H1 (cell line): ENCODE data around the gene TECTB.

Experiments used
- POLR2AphosphoS5 ChIP-seq: IDR thresholded peaks from 2 replicates; pipeline ENCODE4 v1.6.1; 2011; ENCODE audit warnings: low read depth, low read length
- RAD21 ChIP-seq, 2 experiments: IDR thresholded peaks in 1 of 2; conservative IDR thresholded peaks in 1 of 2; 2 replicates each; pipeline ENCODE4 v1.6.1; 2011; ENCODE audit warnings: low read depth in 2 of 2, low read length in 2 of 2, improper control_type of control experiment in 1 of 2, inconsistent platforms in 1 of 2, mild to moderate bottlenecking in 1 of 2, moderate library complexity in 1 of 2
- SUZ12 ChIP-seq: fragments of 200-600 bp; sonication (generic); IDR thresholded peaks from 2 replicates; pipeline ENCODE4 v1.6.1; 2012; ENCODE audit warnings: mild to moderate bottlenecking, inconsistent platforms, low read length, moderate library complexity, mixed read lengths
- TAF1 ChIP-seq: IDR thresholded peaks from 2 replicates; pipeline ENCODE4 v1.6.1; 2011; ENCODE audit warnings: mild to moderate bottlenecking, low read depth, low read length
- TCF12 ChIP-seq: IDR thresholded peaks from 2 replicates; pipeline ENCODE4 v1.6.1; 2011; ENCODE audit warnings: low read depth, mild to moderate bottlenecking, low read length
- TF ChIP-seq, protein P1 (sequence below): IDR thresholded peaks from 2 replicates; pipeline ENCODE4 v1.6.1; 2012; ENCODE audit warnings: inconsistent platforms

DNA sequence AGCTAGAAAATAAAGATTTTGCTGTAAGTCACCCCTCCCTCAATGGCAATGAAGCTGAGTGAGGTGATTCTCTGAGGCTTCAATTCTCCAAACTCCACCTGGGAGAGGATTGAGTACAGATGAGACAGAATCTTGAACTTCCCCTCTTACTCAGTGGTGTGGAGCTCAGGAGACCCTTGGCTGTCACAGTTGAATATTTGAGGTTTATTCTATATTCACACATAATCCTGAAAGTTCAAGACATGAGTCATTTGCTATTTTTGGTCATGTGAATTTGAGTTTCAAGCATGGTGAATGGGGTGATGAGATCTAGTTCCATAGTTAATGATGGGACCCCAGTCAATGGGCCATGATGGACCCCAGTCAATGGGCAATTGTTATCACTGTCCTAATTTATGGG lies 13.9 kb upstream of the TECTB start:
- TF ChIP-seq TAF1 (no peak), POLR2AphosphoS5 (no peak), RAD21 (IDR thresholded peaks at IDR 0.05 in 1 of 2, conservative IDR thresholded peaks at IDR 0.05 in 1 of 2; ENCODE audit: low read depth in 2 of 2, low read length in 2 of 2) (no peak), SUZ12 (no peak), TCF12 (no peak)
- TF ChIP-seq, protein P1, sequence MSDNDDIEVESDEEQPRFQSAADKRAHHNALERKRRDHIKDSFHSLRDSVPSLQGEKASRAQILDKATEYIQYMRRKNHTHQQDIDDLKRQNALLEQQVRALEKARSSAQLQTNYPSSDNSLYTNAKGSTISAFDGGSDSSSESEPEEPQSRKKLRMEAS, result no peak
